22Rv1 (cell line): Measurements from ENCODE around the gene TIMP2.

Source experiments
- H3K27ac ChIP-seq: fragments of 450-650 bp; 2 replicates; pipeline ENCODE4 v1.5.1; 2017
- CTCF ChIP-seq: fragments of 450-650 bp; IDR thresholded peaks from 2 replicates; pipeline ENCODE4 v1.5.1; 2017; ENCODE audit warnings: mild to moderate bottlenecking
- ZFX ChIP-seq: fragments of 450-650 bp; IDR thresholded peaks from 2 replicates; pipeline ENCODE4 v1.6.1; 2017; ENCODE audit warnings: antibody characterized with exemption, borderline replicate concordance

TIMP2 gene

GRCh38 chr17:78925662-78926555 lies 722 bp upstream of the TIMP2 start:
- H3K27ac ChIP-seq, result no peak overlapping the region
- no peak for TF ChIP-seq ZFX
- no peak for TF ChIP-seq CTCF

- no peak for TF ChIP-seq ZFX
- H3K27ac ChIP-seq, result no peak overlapping the region
These were observed 571 bp downstream of the TIMP2 start for GRCh38 chr17:78924481-78925151.

- no peak overlapping the region for H3K27ac ChIP-seq
These were observed 1.3 kb downstream of the TIMP2 start for GRCh38 chr17:78923660-78924453.

GRCh38 chr17:78922816-78923498 lies 2.2 kb downstream of the TIMP2 start:
- H3K27ac ChIP-seq, result no peak overlapping the region
- TF ChIP-seq CTCF, result no peak
- no peak for TF ChIP-seq ZFX

More at GRCh38 chr17:78923660-78924453, 1.3 kb downstream of the TIMP2 start:
- TF ChIP-seq CTCF, result no peak
- TF ChIP-seq ZFX, result no peak

GRCh38 chr17:78921437-78921971 lies 3.7 kb downstream of the TIMP2 start:
- no peak overlapping the region for H3K27ac ChIP-seq
- TF ChIP-seq ZFX, result no peak
- no peak for TF ChIP-seq CTCF

GRCh38 chr17:78920528-78920927 lies 4.7 kb downstream of the TIMP2 start:
- no peak overlapping the region for H3K27ac ChIP-seq
- TF ChIP-seq ZFX (no peak), CTCF (no peak)
